DMS153 treated with DMSO at 0.1 percent for 48 hours (cell line): ENCODE data around the gene INO80E.

Experiments used
- DNase-seq: peaks from one replicate; lab custom pipeline; 2025; ENCODE audit not compliant: unreplicated experiment; lab: John Stamatoyannopoulos, UW

The INO80E gene

GRCh38 chr16:29991571-29991904 is 4.5 kb upstream of the INO80E start:
- no peak for DNase-seq

- no peak for DNase-seq
These were observed 3.6 kb upstream of the INO80E start for GRCh38 chr16:29992344-29992967.

GRCh38 chr16:29993191-29993902 is 2.7 kb upstream of the INO80E start:
- DNase-seq: no peak

GRCh38 chr16:29993903-29994599 is 2.0 kb upstream of the INO80E start:
- DNase-seq: no peak

- no peak for DNase-seq
These were observed 1.3 kb upstream of the INO80E start for GRCh38 chr16:29994600-29995323.

- DNase-seq: peak; percentile 55
These were observed 624 bp upstream of the INO80E start, which contains the start of gene HIRIP3 for GRCh38 chr16:29995324-29995910. Gene HIRIP3 (minus strand): TSS chr16:29995617. CDS start chr16:29995605, 12 bp downstream.

- DNase-seq: no peak
These were observed 767 bp downstream of the INO80E start for GRCh38 chr16:29996766-29997250.

- no peak for DNase-seq
These were observed 3.6 kb downstream of the INO80E start for GRCh38 chr16:29999605-30000004.

- DNase-seq: no peak
These were observed 4.9 kb downstream of the INO80E start for GRCh38 chr16:30000735-30001631.

- DNase-seq: no peak
These were observed 6.7 kb downstream of the INO80E start for GRCh38 chr16:30002614-30003346.

- no peak for DNase-seq
These were observed 7.8 kb downstream of the INO80E start for GRCh38 chr16:30003670-30004423.

GRCh38 chr16:30004424-30004776 is 8.4 kb downstream of the INO80E start:
- peak; percentile 62 for DNase-seq

GRCh38 chr16:30004811-30005242 is 8.8 kb downstream of the INO80E start:
- DNase-seq: peak; percentile 87

GRCh38 chr16:30005341-30006094 is 9.5 kb downstream of the INO80E start:
- peak; percentile 9 for DNase-seq

- no peak for DNase-seq
These were observed 10.0 kb downstream of the INO80E start for GRCh38 chr16:30006095-30006473.

- no peak for DNase-seq
These were observed 10.8 kb downstream of the INO80E start for GRCh38 chr16:30006659-30007377.

GRCh38 chr16:30007378-30007895 is 11.4 kb downstream of the INO80E start:
- DNase-seq: no peak
